ENCODE results near the gene RPL18.

DNA sequence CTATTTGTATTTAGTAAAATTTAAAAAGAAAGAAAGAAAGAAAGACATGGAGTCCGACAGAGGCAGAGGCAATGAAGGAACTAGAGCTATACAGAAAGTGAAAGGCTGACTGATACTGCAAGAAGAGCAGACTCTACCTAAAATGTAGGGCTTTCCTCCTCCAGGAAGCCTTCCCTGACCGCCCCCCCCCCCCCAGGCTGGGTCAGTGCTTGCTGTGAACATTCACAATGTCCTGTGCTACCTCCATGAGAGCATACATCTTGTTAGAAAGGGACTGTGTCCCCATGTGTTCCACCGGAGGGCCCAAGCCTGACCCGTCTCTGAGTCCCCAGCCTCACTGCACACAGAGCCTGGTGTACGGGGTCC lies 32.7 kb upstream of the RPL18 start:
- TF ChIP-seq, protein P1, sequence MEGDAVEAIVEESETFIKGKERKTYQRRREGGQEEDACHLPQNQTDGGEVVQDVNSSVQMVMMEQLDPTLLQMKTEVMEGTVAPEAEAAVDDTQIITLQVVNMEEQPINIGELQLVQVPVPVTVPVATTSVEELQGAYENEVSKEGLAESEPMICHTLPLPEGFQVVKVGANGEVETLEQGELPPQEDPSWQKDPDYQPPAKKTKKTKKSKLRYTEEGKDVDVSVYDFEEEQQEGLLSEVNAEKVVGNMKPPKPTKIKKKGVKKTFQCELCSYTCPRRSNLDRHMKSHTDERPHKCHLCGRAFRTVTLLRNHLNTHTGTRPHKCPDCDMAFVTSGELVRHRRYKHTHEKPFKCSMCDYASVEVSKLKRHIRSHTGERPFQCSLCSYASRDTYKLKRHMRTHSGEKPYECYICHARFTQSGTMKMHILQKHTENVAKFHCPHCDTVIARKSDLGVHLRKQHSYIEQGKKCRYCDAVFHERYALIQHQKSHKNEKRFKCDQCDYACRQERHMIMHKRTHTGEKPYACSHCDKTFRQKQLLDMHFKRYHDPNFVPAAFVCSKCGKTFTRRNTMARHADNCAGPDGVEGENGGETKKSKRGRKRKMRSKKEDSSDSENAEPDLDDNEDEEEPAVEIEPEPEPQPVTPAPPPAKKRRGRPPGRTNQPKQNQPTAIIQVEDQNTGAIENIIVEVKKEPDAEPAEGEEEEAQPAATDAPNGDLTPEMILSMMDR (IDR thresholded peaks at IDR 0.05) = no peak
- no peak for TF ChIP-seq ZFX (IDR thresholded peaks at IDR 0.05; ENCODE audit: borderline replicate concordance)

Measured in 22Rv1 (cell line).